Measurements from ENCODE around the gene LZTFL1.

- no peak for TF ChIP-seq POLR2A (IDR thresholded peaks at IDR 0.05; ENCODE audit: low read depth, low read length)
- TF ChIP-seq POLR2AphosphoS5 (IDR thresholded peaks at IDR 0.05; ENCODE audit: low read depth, low read length): no peak
- TF ChIP-seq TAF1 (IDR thresholded peaks at IDR 0.05; ENCODE audit: borderline replicate concordance, low read depth, low read length): no peak
Observed at GRCh38 chr3:45789235-45789812, 52.6 kb downstream of the LZTFL1 start.

All from GM12892 (cell line).